GM12801 (cell line): ENCODE data around the gene ATP8A1.

Experiments used
- CTCF ChIP-seq: IDR thresholded peaks from one replicate; pipeline ENCODE4 v1.5.1; 2011; ENCODE audit warnings: control low read depth; ENCODE audit not compliant: insufficient read length; ENCODE audit errors: extremely low read depth

Gene ATP8A1

GRCh38 chr4:42676066-42676951, 19.4 kb upstream of the ATP8A1 start:
- TF ChIP-seq CTCF: no peak

- no peak for TF ChIP-seq CTCF
Measured at GRCh38 chr4:42673082-42673425, 16.1 kb upstream of the ATP8A1 start.

GRCh38 chr4:42672359-42673081, 15.6 kb upstream of the ATP8A1 start:
- no peak for TF ChIP-seq CTCF

- no peak for TF ChIP-seq CTCF
Measured at GRCh38 chr4:42671431-42672194, 14.7 kb upstream of the ATP8A1 start.

- TF ChIP-seq CTCF: no peak
Measured at GRCh38 chr4:42658261-42658660, 1.4 kb upstream of the ATP8A1 start.

- no peak for TF ChIP-seq CTCF
Measured at GRCh38 chr4:42656679-42656943, 294 bp downstream of the ATP8A1 start.

GRCh38 chr4:42655921-42656678, 805 bp downstream of the ATP8A1 start:
- no peak for TF ChIP-seq CTCF
